Adrenal gland (tissue), 12 donors: ENCODE data around the gene TFDP1. TPM values are rescaled to one million over a fixed set of nuclear protein-coding genes. Genes with fewer than 3 reads are reported as not detected.

Experiments used
- DNase-seq, 7 donors: peaks; one replicate each; pipeline ENCODE4 v3.0.0-alpha.2; 2019 to 2020
- H3K27ac ChIP-seq, 5 donors: fragments of 200-600 bp; sonication (generic) in 4 of 5; 1 replicate in 3 of 5; 2 replicates in 2 of 5; pipeline versions ENCODE4 v1.5.1 to v1.8.0; 2016 to 2020; ENCODE audit warnings: mild to moderate bottlenecking in 1 of 5
- H3K27me3 ChIP-seq: fragments of 200-600 bp; 2 replicates; pipeline ENCODE4 v1.8.0; 2021
- H3K36me3 ChIP-seq, 2 donors: fragments of 200-600 bp; replicated peaks in 1 of 2; 1 replicate in 1 of 2; 2 replicates in 1 of 2; pipeline versions ENCODE4 v1.5.1 to v1.8.0; 2018 to 2022
- H3K4me1 ChIP-seq, 2 donors: fragments of 200-600 bp; replicated peaks in 1 of 2; 1 replicate in 1 of 2; 2 replicates in 1 of 2; pipeline versions ENCODE4 v1.5.1 to v1.8.0; 2018 to 2021
- H3K4me3 ChIP-seq, 4 donors: fragments of 200-600 bp; sonication (generic) in 3 of 4; one replicate each; pipeline ENCODE4 v1.5.1; 2016 to 2018
- H3K9me3 ChIP-seq, 3 donors: fragments of 200-600 bp; sonication (generic) in 1 of 3; replicated peaks in 1 of 3; 1 replicate in 2 of 3; 2 replicates in 1 of 3; pipeline versions ENCODE4 v1.5.1 to v1.8.0; 2016 to 2021
- CTCF ChIP-seq, 6 experiments: fragments of 450-650 bp in 4 of 6; fragments of 200-600 bp in 2 of 6; sonication (generic) in 1 of 6; IDR thresholded peaks; 1 replicate in 5 of 6; 2 replicates in 1 of 6; pipeline versions ENCODE4 v1.5.1 to v1.8.0; 2016 to 2021; ENCODE audit warnings: antibody characterized with exemption in 6 of 6, mild to moderate bottlenecking in 2 of 6, moderate library complexity in 1 of 6
- POLR2A ChIP-seq, 2 donors: fragments of 450-650 bp; IDR thresholded peaks; one replicate each; pipeline ENCODE4 v1.6.1; 2017; ENCODE audit warnings: antibody characterized with exemption in 2 of 2, mild to moderate bottlenecking in 2 of 2, moderate library complexity in 1 of 2
- WGBS, 4 donors: extraction: QIAGEN DNeasy Blood & Tissue Kit in 2 of 4; methylation state at CpG; one replicate each; pipeline versions ENCODE4 v1.1.5 to v1.1.7; 2013 to 2017; 5-methylcytosine and 5-hydroxymethylcytosine counted together
- intact Hi-C, 2 donors: fragments of 100-400 bp; cut with DNase I; formaldehyde crosslinking; loops; one replicate each; pipeline versions ENCODE4 v1.14.1 to v1.15.0; 2022 to 2023
- polyA plus RNA-seq, 3 donors: library from polyadenylated mRNA; stranded (reverse); fragments of 200-250 nt in 2 of 3; fragments of 350-450 nt in 1 of 3; fragmentation: Illumina TruSeq in 1 of 3; extraction: RNeasy Lipid Tissue Mini Kit (QIAGEN cat#74804) in 1 of 3; gene quantifications; one replicate each; pipeline ENCODE4 v1.2.3, GENCODE V29; 2013 to 2014
- total RNA-seq, 9 donors: library from RNA; depleted of rRNA in 4 of 9; stranded (reverse); fragments of >200 nt in 4 of 9; fragments of 120-200 nt in 1 of 9; fragmentation: NEBNext Ultra II Directional in 1 of 9; extraction: Animal tissue kit (Norgen Biotek cat#: 25700) in 1 of 9; gene quantifications; one replicate each; pipeline versions ENCODE4 v1.1.0 to v1.2.4, GENCODE V29; 2013 to 2023
- donor health status: healthy with polysubstance abuse.
- donor health status: Bipolar disorder and iron deficiency.
- donor health status: DM: yes; HTN: yes; CAD: no.
- donor health status: DM: no; HTN: no; CAD: no.
- donor health status: DM: no; HTN: no; CAD: no.
- donor health status: DM: yes; HTN: yes; CAD: no.

TFDP1 gene
- total and polyA plus RNA-seq, 12 donors: 16.5 to 50.0 (median 35.5) TPM

GRCh38 chr13:113537205-113537604 is 47.3 kb upstream of the TFDP1 start:
- no peak for TF ChIP-seq CTCF (IDR thresholded peaks at IDR 0.05)
- no peak for TF ChIP-seq POLR2A (IDR thresholded peaks at IDR 0.05)
- 94 to 97% (median 96%) methylated on average over 19 of the region's 19 CpGs for WGBS, 4 donors
- Histone ChIP-seq H3K27ac (no peak overlapping the region), H3K4me1 (peaks cover 3 to 9% of the 10 kb centered on the region in 2 donors), H3K9me3 (no peaks in the 10 kb centered on the region), H3K36me3 (peaks cover 0 to 6% of the 10 kb centered on the region in 2 donors), H3K27me3 (no peaks in the 10 kb centered on the region), H3K4me3 (no peak overlapping the region)
- peak in 1 of 7 donors; percentile 29 for DNase-seq
- intact Hi-C loops: no loop called here

GRCh38 chr13:113537909-113538688 is 46.5 kb upstream of the TFDP1 start:
- intact Hi-C loops: no loop called here
- peak in 2 of 7 donors; percentile 27 to 39 for DNase-seq
- Histone ChIP-seq H3K9me3 (no peaks in the 10 kb centered on the region), H3K27ac (no peak overlapping the region), H3K4me1 (peaks cover 0 to 4% of the 10 kb centered on the region in 2 donors), H3K36me3 (peaks cover 0 to 6% of the 10 kb centered on the region in 2 donors), H3K4me3 (no peak overlapping the region), H3K27me3 (no peaks in the 10 kb centered on the region)
- 77 to 92% (median 79%) methylated on average over 21 of the region's 21 CpGs for WGBS, 4 donors
- TF ChIP-seq POLR2A (IDR thresholded peaks at IDR 0.05) (no peak), CTCF (IDR thresholded peaks at IDR 0.05) (no peak)

- TF ChIP-seq POLR2A (IDR thresholded peaks at IDR 0.05) (no peak), CTCF (IDR thresholded peaks at IDR 0.05) (no peak)
- no peak overlapping the region for H3K27ac ChIP-seq
- H3K4me3 ChIP-seq: no peak overlapping the region
- H3K36me3 ChIP-seq: peaks cover 0 to 6% of the 10 kb centered on the region in 2 donors
- no peaks in the 10 kb centered on the region for H3K9me3 ChIP-seq
- peak in 3 of 7 donors; percentile 61 to 87 (median 73) for DNase-seq
- WGBS, 4 donors: 78 to 88% (median 82%) methylated on average over 27 to 28 of the region's 28 CpGs
- no peaks in the 10 kb centered on the region for H3K4me1 ChIP-seq
- H3K27me3 ChIP-seq: no peaks in the 10 kb centered on the region
- intact Hi-C loops: no loop called here
Observed at GRCh38 chr13:113538689-113539058, 45.9 kb upstream of the TFDP1 start.

GRCh38 chr13:113539176-113539575 is 45.4 kb upstream of the TFDP1 start:
- 89 to 95% (median 90%) methylated on average over 18 of the region's 18 CpGs for WGBS, 4 donors
- DNase-seq: no peak
- peaks cover 0 to 4% of the 10 kb centered on the region in 2 donors for H3K36me3 ChIP-seq

More at GRCh38 chr13:113539176-113539575, 45.4 kb upstream of the TFDP1 start:
- Histone ChIP-seq H3K4me3 (no peak overlapping the region), H3K9me3 (no peaks in the 10 kb centered on the region), H3K27me3 (no peaks in the 10 kb centered on the region), H3K4me1 (no peaks in the 10 kb centered on the region), H3K27ac (no peak overlapping the region)
- intact Hi-C loops: no loop called here
- no peak for TF ChIP-seq CTCF (IDR thresholded peaks at IDR 0.05)
- TF ChIP-seq POLR2A (IDR thresholded peaks at IDR 0.05): no peak
